Measurements from ENCODE around the gene LRRC1.

Gene LRRC1

GRCh38 chr6:53951383-53951782 is 156.6 kb downstream of the LRRC1 start:
- DNase-seq (ENCODE audit: extremely low read depth in 1 of 2, low read depth in 1 of 2), result no peak

GRCh38 chr6:53956068-53956711 is 161.4 kb downstream of the LRRC1 start:
- no peak for DNase-seq (ENCODE audit: extremely low read depth in 1 of 2, low read depth in 1 of 2)

- no peak for DNase-seq (ENCODE audit: extremely low read depth in 1 of 2, low read depth in 1 of 2)
Observed at GRCh38 chr6:53956804-53957203, 162.0 kb downstream of the LRRC1 start.

- no peak for DNase-seq (ENCODE audit: extremely low read depth in 1 of 2, low read depth in 1 of 2)
Observed at GRCh38 chr6:53959717-53960116, 164.9 kb downstream of the LRRC1 start.

- no peak for DNase-seq (ENCODE audit: extremely low read depth in 1 of 2, low read depth in 1 of 2)
Observed at GRCh38 chr6:53960311-53960710, 165.5 kb downstream of the LRRC1 start.

GRCh38 chr6:53961679-53962370 is 167.0 kb downstream of the LRRC1 start:
- no peak for DNase-seq (ENCODE audit: extremely low read depth in 1 of 2, low read depth in 1 of 2)

- no peak for DNase-seq (ENCODE audit: extremely low read depth in 1 of 2, low read depth in 1 of 2)
Observed at GRCh38 chr6:53962646-53963045, 167.8 kb downstream of the LRRC1 start.

GRCh38 chr6:53967415-53967814 is 172.6 kb downstream of the LRRC1 start:
- DNase-seq (ENCODE audit: extremely low read depth in 1 of 2, low read depth in 1 of 2), result no peak

Data from stimulated activated CD8-positive, alpha-beta memory T cell treated with anti-CD3 and anti-CD28 coated beads, Interleukin-7, amount 100 ng/mL, for 48 hours (primary cell).